Effector memory CD4-positive, alpha-beta T cell (primary cell): ENCODE results near the gene TTLL8.

Experiments used
- DNase-seq, 3 donors: peaks; one replicate each; pipeline ENCODE4 v3.0.0-alpha.2; 2020
- H3K27ac ChIP-seq: 2 replicates; pipeline ENCODE4 v1.7.0; 2013; ENCODE audit warnings: mild to moderate bottlenecking, low read length, moderate library complexity; ENCODE audit not compliant: insufficient read depth, poor library complexity, severe bottlenecking
- H3K27me3 ChIP-seq: replicated peaks from 2 replicates; pipeline ENCODE4 v1.7.0; 2013; ENCODE audit warnings: mild to moderate bottlenecking, low read length; ENCODE audit not compliant: insufficient read depth, control insufficient read depth, poor library complexity, severe bottlenecking
- H3K36me3 ChIP-seq: 2 replicates; pipeline ENCODE4 v1.7.0; 2013; ENCODE audit warnings: mild to moderate bottlenecking, low read length, moderate library complexity; ENCODE audit not compliant: control insufficient read depth, insufficient read depth
- H3K4me1 ChIP-seq: 2 replicates; pipeline ENCODE4 v1.7.0; 2013; ENCODE audit warnings: low read length, mild to moderate bottlenecking; ENCODE audit not compliant: control insufficient read depth, insufficient read depth, poor library complexity, severe bottlenecking
- H3K4me3 ChIP-seq: 2 replicates; pipeline ENCODE4 v1.7.0; 2013; ENCODE audit warnings: low read length, low read depth, mild to moderate bottlenecking; ENCODE audit not compliant: insufficient read depth, poor library complexity, severe bottlenecking
- H3K9me3 ChIP-seq: 2 replicates; pipeline ENCODE4 v1.7.0; 2013; ENCODE audit warnings: mild to moderate bottlenecking, low read length, moderate library complexity; ENCODE audit not compliant: control insufficient read depth

The TTLL8 gene

DNA sequence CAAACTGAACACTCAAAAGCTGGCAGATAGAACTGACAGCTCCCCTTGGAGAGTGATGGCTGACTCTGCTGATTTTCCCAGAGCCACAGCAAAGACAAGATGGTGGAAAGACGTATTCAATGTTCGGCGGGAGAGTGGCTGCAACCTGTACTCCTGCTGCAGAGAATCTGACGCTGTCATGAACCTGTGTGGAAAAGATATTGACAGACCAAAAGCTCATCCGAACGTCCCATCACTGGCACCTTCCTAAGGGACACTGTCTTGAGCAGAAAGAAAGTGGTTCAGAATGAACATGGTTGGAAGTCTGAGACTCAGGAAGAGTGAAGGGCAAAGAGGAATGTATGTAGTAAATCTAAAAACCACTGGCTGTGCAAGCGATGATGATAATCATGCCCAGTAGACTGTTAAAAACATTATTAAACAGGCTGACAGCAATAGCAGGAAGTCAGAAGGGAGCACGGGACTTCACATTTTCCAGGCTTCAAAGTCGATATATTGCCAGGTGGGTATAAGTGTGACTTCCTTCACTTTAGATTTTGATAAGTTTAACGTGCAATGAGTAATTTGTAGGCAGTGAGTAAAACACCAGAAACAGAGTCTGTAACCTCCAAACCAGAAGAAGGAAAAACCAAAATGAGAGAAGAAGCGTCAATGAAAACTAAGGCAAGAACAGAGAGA is 39.4 kb downstream of the TTLL8 start:
- Histone ChIP-seq H3K27ac (no peak overlapping the region), H3K9me3 (no peaks in the 10 kb centered on the region), H3K27me3 (peaks cover 8% of the 10 kb centered on the region), H3K36me3 (no peaks in the 10 kb centered on the region), H3K4me1 (peaks cover 29% of the 10 kb centered on the region), H3K4me3 (no peak overlapping the region)
- no peak for DNase-seq

DNA sequence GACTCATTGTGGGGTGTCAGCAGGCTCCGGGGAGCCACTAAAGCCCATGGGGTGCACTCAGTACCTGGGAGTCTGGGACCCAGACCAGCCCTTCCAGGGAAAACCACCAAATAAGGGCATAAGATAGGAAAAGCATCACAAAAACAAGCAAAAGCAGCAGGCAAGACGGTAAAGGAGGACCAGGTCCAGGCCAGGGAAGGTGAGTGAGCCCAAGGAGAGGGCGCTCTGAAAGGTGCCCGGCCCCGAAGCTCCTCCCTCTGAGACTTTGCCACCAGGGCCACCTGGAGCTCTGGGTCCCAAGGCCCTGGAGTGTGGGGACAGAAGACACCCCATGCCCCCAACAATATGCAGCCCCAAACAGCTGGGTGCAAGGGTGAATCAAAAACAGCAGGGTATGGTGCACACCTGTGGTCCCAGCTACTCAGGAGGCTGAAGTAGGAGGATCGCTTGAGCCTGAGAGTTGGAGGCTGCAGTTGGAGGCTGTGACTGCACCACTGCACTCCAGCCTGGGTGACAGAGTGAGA is 40.3 kb downstream of the TTLL8 start:
- no peaks in the 10 kb centered on the region for H3K9me3 ChIP-seq
- no peak overlapping the region for H3K4me3 ChIP-seq
- no peak for DNase-seq
- H3K36me3 ChIP-seq = no peaks in the 10 kb centered on the region
- peaks cover 29% of the 10 kb centered on the region for H3K4me1 ChIP-seq
- H3K27ac ChIP-seq = peak overlapping the region; percentile 39
- peaks cover 8% of the 10 kb centered on the region for H3K27me3 ChIP-seq

DNA sequence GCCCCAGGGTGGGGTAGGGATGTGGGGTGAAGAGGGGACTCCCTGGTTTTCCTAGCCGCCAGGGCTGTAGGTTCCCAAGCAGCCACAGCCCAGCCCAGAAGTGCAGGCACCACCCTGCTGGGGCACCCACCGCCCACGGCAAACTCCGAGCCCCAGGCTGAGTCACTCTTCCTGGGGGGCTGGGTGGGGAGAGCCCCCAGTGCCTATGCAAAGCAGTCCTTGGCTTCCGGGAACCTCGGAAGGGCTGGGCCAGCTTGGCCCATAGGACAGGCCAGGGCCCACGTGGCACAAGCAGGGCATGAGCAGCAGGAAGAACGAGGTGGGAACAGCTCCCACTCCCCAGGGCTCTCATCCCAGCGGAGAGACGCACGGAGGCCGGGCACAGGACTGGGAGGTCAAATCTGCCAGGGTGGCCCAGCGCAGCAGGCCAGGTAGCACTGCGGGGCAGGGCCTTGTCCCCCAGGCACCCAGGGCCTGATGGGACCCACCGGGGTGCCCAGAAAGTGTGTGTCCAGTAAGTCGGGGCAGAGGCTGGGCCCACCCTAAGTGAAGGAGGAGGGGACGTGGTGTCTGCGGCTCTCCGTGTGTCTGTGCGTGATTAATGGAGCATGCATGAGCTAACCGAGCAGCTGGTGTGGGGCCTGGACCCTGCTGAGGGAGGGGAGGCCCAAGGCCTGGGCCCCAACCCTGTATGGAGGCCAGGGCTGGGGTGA is 41.0 kb downstream of the TTLL8 start:
- H3K27ac ChIP-seq = peak overlapping the region; percentile 39
- H3K27me3 ChIP-seq = peaks cover 8% of the 10 kb centered on the region
- no peaks in the 10 kb centered on the region for H3K9me3 ChIP-seq
- no peak overlapping the region for H3K4me3 ChIP-seq
- H3K4me1 ChIP-seq = peaks cover 29% of the 10 kb centered on the region
- peak in 1 of 3 donors; percentile 55 for DNase-seq
- no peaks in the 10 kb centered on the region for H3K36me3 ChIP-seq

DNA sequence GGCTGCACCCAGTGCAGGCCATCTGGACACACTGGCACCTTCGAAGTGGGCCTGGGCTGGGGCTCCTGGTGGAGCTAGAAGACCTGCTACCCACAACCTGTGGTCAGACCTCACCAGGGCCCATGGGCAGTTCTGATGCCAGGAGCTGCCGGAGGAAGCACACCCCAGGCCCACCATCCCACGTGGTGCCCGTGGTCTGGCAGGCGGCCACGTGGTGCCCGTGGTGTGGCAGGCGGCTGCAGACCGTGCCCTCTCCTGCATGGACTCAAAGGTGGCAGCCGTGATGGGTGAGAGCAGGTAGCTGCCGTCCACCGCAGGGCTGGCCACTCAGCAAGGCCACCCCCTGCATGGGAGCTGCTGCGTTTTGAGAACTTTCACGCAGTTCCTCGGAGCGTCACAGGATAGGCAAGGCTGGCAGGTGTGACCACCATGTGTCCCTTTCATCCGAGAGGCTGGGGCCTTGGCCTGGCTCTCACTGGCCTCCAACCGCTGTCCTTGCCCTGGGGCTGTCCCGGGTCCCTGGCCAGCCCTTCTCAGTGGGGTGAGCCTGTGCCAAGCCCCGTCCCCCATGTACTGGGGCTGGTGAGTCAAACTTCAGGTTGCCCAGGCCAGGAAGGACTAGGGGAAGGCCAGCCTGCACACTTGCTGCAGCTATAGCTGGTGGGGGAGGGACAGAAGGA is 41.6 kb downstream of the TTLL8 start:
- DNase-seq = no peak
- Histone ChIP-seq H3K4me1 (peaks cover 33% of the 10 kb centered on the region), H3K27ac (peak overlapping the region; percentile 10), H3K9me3 (no peaks in the 10 kb centered on the region), H3K4me3 (no peak overlapping the region), H3K27me3 (peaks cover 11% of the 10 kb centered on the region), H3K36me3 (no peaks in the 10 kb centered on the region)

DNA sequence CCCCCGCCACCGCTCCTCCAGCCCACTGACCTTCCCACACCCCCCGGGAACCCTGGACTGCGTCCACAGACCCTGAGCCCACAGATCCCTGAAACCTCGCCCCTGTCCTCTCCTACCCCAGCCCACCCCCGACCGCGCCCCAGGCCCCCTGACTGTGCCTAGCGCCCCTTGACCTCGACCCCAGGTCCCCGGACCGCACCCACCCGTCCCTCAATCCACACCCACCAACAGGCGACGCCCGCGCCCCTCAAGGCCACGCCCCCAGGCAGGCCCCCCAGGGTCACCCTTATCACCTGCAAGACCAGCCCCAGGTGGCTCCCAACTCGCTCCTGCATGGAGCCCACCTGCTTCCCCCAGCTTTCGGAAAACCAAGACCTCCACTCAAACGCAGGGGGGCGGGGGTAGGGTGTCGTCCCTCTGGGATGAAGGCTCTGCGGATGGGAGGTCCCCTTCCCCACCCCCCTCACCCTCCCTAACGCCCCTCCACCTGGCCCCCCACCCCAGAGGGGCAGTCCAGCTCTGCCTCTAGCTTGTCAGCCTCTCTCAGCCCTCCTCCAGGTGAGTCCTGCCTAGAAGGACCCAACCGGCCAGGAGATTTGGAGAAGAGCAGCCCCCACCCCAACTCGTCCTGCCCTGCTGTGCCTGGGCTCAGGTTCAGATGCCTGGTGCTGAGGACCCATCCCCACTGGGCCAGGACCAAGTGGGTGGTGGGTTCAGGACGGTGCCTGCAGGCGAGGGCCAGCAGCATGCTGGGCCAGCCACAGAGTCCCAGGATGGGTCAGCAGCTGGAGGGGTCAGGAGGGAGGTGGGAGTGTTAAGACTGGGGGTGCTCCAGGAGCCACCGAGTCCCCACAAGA is 42.4 kb downstream of the TTLL8 start:
- DNase-seq = no peak
- Histone ChIP-seq H3K36me3 (no peaks in the 10 kb centered on the region), H3K9me3 (no peaks in the 10 kb centered on the region), H3K27ac (no peak overlapping the region), H3K4me1 (peaks cover 39% of the 10 kb centered on the region), H3K27me3 (peaks cover 18% of the 10 kb centered on the region), H3K4me3 (no peak overlapping the region)

DNA sequence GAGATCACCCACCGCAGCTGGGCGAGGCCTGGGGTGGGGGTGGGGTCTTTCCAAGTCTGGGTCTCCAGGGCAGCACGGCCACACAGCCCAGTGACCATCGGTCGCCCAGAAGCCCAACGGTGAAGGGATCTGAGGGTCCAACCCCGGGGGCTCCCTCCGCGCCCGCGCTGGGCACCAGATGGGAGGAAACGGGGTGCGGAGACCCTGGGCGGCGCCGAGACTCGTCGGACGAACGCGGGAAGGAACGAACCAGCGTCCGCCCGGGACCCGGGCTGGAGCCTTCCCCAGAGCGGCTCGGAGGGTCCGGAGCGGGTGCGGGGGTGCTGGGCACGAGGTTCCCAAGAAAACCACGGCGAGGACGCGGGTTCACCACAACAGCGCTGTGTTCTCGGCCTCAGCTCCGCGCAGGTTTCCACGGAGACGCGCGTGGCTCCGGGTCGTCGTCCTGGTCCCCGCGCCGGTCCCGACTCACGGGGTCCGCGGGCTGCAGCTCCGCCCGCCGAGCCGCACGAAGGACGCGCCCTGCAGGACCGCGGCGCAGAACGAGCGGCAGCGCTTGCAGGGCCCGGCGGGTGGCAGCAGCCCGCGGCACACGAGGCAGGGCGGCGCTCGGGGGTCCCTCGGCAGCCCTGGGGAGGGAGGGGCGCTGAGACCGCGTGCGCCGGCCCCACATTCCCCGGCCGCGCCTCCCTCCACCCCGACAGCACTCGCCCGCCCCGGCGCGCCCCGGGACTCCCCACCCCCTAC is 43.3 kb downstream of the TTLL8 start:
- Histone ChIP-seq H3K4me1 (peaks cover 45% of the 10 kb centered on the region), H3K9me3 (no peaks in the 10 kb centered on the region), H3K27me3 (peaks cover 25% of the 10 kb centered on the region), H3K4me3 (peak overlapping the region; percentile 25), H3K36me3 (no peaks in the 10 kb centered on the region), H3K27ac (no peak overlapping the region)
- DNase-seq = no peak

DNA sequence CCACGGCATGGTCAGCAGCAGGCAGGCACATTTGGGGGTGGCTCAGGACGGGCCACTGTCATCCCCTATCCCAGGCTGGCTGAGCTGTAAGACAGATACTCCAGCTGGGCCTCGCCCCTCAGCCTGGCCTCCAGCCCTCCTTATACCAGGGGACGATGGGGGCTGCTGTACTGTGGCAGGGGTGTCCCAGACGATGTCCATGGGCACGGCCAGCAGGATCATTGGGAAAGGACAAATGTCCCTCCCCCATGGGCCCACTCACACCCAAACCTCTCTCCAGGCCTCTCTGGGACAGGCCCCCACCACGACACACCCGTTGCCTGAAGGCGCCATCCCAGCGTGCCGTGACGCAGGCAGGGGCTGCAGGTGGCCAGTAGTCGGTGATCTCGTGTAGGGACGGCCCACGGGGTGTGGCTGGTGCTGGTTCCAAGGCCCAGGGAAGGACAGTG is 44.0 kb downstream of the TTLL8 start:
- Histone ChIP-seq H3K4me1 (peaks cover 44% of the 10 kb centered on the region), H3K4me3 (no peak overlapping the region), H3K9me3 (no peaks in the 10 kb centered on the region), H3K36me3 (no peaks in the 10 kb centered on the region), H3K27ac (no peak overlapping the region), H3K27me3 (peaks cover 27% of the 10 kb centered on the region)
- DNase-seq = no peak

DNA sequence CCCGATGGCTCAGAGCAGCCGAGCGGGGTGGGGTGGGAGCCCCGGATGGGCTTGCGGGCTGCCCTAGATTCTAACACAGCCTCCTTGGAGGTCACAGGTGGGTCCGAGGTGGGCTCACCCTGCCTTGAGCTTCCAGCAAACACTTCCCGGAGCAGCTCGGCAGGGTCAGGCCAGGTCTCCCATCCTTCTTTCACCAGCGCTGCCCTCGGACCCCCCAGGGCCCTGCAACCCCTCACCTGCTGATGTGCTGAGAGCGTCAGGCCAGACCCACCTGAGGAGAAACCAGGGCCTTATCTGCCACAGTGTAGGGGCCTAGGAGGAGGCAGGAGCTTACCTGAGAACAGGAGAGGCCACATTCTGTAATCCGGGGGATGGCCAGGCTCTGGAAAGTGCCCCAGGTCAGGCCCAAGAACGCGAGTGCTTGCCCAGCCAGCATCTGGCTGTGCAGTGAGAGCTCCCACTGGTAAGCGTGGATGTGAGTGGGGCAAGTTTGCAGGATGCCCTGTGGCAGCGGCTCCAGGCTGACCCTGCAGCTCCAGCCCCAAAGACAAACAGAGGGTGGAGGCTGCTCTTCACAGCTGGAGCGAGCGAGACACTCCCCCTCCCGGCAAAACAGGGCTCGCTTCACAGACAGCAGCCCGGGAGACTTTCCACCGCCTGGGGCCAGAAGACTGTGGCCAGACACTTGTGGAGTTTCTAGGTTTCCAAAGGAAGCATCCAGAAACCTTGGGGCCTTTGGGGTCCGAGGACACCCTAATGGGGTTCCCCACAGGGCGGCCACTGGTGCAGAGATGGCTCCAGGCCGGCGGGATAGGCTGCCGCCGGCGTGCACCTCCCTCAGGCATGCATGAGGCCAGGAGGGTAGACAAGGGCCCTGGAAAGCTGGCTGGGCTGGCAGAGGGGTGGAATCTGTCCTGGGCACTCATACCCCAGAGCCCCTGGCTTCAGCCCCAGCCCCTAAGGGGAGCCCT is 45.6 kb downstream of the TTLL8 start, which contains the start of gene IL17REL:
Gene IL17REL, minus strand, starts transcription at position 555 of the 971 bp plus-strand sequence. Its CDS starts 119 bp downstream, at position 436.
- no peak within 1 kb of the TSS for H3K27ac ChIP-seq

More for the DNA sequence above, 45.6 kb downstream of the TTLL8 start, which contains the start of gene IL17REL:
- DNase-seq = no peak
- peaks cover 39% of the 10 kb centered on the region for H3K4me1 ChIP-seq
- no peaks in the 10 kb centered on the region for H3K9me3 ChIP-seq
- peaks cover 27% of the 10 kb centered on the region for H3K27me3 ChIP-seq
- no peaks in the 10 kb centered on the region for H3K36me3 ChIP-seq
- no peak within 1 kb of the TSS for H3K4me3 ChIP-seq
